Activated CD4-positive, alpha-beta memory T cell treated with anti-CD3 and anti-CD28 coated beads for 36 hours (primary cell): ENCODE data around the gene UBE2E2. TPM values are rescaled to one million over a fixed set of nuclear protein-coding genes. Genes with fewer than 3 reads are reported as not detected.

Source experiments
- CTCF ChIA-PET: fragments of 350-600 bp; sonication (Branson Sonifier 250); formaldehyde crosslinking; loops from one replicate; lab custom pipeline; 2021; ENCODE audit warnings: antibody characterized with exemption, inconsistent platforms; lab: Charles Lee
- POLR2A ChIA-PET: fragments of 350-600 bp; sonication (Branson Sonifier 250); formaldehyde crosslinking; loops from one replicate; lab custom pipeline; 2021; ENCODE audit warnings: antibody characterized with exemption; lab: Charles Lee
- DNase-seq: peaks from one replicate; pipeline ENCODE4 v3.0.0-alpha.2; 2020
- H3K27ac Mint-ChIP-seq: one replicate; pipeline ENCODE4 v1.8.0; 2021; ENCODE audit warnings: mixed read lengths
- H3K27me3 Mint-ChIP-seq: one replicate; pipeline ENCODE4 v1.8.0; 2021; ENCODE audit warnings: mixed read lengths
- H3K36me3 Mint-ChIP-seq: one replicate; pipeline ENCODE4 v1.8.0; 2021; ENCODE audit warnings: mixed read lengths
- H3K4me1 Mint-ChIP-seq: one replicate; pipeline ENCODE4 v1.8.0; 2021; ENCODE audit warnings: low read depth, mixed read lengths
- H3K4me3 Mint-ChIP-seq: one replicate; pipeline ENCODE4 v1.8.0; 2021; ENCODE audit warnings: mild to moderate bottlenecking, mixed read lengths
- H3K9me3 Mint-ChIP-seq: one replicate; pipeline ENCODE4 v1.8.0; 2021; ENCODE audit warnings: mixed read lengths
- intact Hi-C: fragments of 100-400 bp; cut with micrococcal nuclease; formaldehyde crosslinking; loops from one replicate; pipeline ENCODE4 v1.15.1; 2023
- total RNA-seq, 2 experiments: library from RNA; stranded (reverse); gene quantifications; one replicate each; pipeline ENCODE4 v1.2.3, GENCODE V29; 2021

The UBE2E2 gene
- total RNA-seq, 2 experiments from 2014 or later, result 2.0 to 4.2 TPM

DNA sequence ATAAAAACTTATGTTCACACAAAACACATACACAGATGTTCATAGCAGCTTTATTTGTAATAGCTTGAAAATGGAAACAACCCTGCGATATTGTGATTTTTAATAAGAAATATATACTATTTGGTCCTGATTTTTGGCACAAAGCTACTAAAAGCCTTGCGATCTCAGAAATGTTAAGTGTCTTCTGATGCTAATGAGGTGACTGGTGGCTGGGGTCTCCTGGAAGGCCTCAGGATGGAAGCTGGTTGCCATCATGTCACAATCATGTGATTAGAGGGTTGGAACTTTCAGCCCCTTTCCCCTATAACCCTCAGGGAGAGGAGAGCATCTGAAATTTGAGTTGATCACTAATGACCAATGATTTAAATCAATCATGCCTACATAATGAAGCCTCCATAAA, 324.2 kb downstream of the UBE2E2 start:
- Mint-ChIP-seq H3K9me3 (no peaks in the 10 kb centered on the region), H3K27ac (no peak overlapping the region), H3K4me3 (no peak overlapping the region), H3K4me1 (no peaks in the 10 kb centered on the region), H3K36me3 (no peaks in the 10 kb centered on the region), H3K27me3 (no peaks in the 10 kb centered on the region)
- DNase-seq, result no peak
- intact Hi-C loops, result no loop called here
- ChIA-PET POLR2A (no interaction called here), CTCF (interaction anchor here (0.6 kb wide), 1 partner anchor 283 kb away, joined by 4 read pairs; no protein-coding TSS in a partner anchor)

GRCh38 chr3:23533596-23533995, 330.5 kb downstream of the UBE2E2 start:
- H3K27ac Mint-ChIP-seq, result no peak overlapping the region
- POLR2A ChIA-PET, result no interaction called here
- no peaks in the 10 kb centered on the region for H3K36me3 Mint-ChIP-seq
- intact Hi-C loops, result no loop called here
- CTCF ChIA-PET, result no interaction called here
- H3K9me3 Mint-ChIP-seq, result no peaks in the 10 kb centered on the region
- no peak for DNase-seq
- H3K27me3 Mint-ChIP-seq, result peaks cover 2% of the 10 kb centered on the region
- no peaks in the 10 kb centered on the region for H3K4me1 Mint-ChIP-seq
- no peak overlapping the region for H3K4me3 Mint-ChIP-seq

DNA sequence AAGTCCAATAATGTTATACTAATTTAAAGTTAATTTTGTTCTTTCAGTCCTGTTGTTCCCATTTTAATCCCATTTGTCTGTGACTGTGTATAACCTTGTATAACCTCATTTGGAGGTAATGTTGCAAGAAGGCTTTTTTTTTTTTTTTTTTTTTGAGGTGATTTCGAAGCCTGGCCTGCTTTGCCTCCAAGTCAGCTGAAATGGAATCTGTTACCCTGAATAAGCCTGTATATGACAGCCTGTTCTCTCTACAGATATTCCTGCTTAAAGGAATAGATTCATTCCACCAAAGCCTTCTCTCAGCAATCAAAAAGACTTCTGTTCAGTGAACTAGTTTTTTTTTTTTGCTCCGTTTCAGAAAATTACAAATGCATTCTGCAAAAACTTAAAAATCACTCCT, 330.9 kb downstream of the UBE2E2 start:
- no peak overlapping the region for H3K4me3 Mint-ChIP-seq
- intact Hi-C loops, result no loop called here
- no peaks in the 10 kb centered on the region for H3K36me3 Mint-ChIP-seq
- H3K27me3 Mint-ChIP-seq, result peaks cover 2% of the 10 kb centered on the region
- no peaks in the 10 kb centered on the region for H3K4me1 Mint-ChIP-seq
- CTCF ChIA-PET, result no interaction called here
- DNase-seq, result no peak
- no peak overlapping the region for H3K27ac Mint-ChIP-seq
- H3K9me3 Mint-ChIP-seq, result no peaks in the 10 kb centered on the region
- POLR2A ChIA-PET, result no interaction called here

DNA sequence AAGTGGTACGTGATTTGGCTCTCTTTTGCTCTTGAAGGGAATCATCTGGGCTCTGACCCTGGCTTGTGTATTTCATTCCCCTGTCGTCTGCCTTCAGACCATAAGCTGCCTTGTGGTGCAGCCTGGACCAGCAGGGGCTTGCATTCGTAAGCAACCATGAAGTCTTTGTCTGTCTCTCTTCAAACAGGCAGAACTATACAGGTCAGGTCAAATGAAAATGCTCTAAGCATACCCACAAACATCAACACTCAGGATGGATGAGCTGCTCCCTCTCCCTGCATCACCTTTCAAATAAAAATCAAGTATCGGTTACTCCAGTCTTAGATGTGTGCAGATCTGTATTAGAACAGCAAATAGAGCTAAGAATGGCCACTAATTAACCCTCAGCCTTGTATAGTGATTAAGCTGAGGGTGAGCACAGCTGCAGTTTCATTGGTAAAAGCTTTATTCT, 334.0 kb downstream of the UBE2E2 start:
- H3K4me3 Mint-ChIP-seq, result no peak overlapping the region
- no peak overlapping the region for H3K27ac Mint-ChIP-seq

GRCh38 chr3:23539185-23539584, 336.1 kb downstream of the UBE2E2 start:
- ChIA-PET POLR2A (no interaction called here), CTCF (no interaction called here)
- H3K27ac Mint-ChIP-seq, result no peak overlapping the region
- H3K4me1 Mint-ChIP-seq, result no peaks in the 10 kb centered on the region
- no peaks in the 10 kb centered on the region for H3K36me3 Mint-ChIP-seq
- no peaks in the 10 kb centered on the region for H3K9me3 Mint-ChIP-seq
- intact Hi-C loops, result no loop called here
- peaks cover 7% of the 10 kb centered on the region for H3K27me3 Mint-ChIP-seq
- no peak for DNase-seq
- H3K4me3 Mint-ChIP-seq, result no peak overlapping the region

More for the DNA sequence above, 334.0 kb downstream of the UBE2E2 start:
- ChIA-PET POLR2A (no interaction called here), CTCF (interaction anchor here (0.6 kb wide), 1 partner anchor 18 kb away, joined by 3 read pairs; no protein-coding TSS in a partner anchor)
- DNase-seq, result no peak
- Mint-ChIP-seq H3K27me3 (peaks cover 3% of the 10 kb centered on the region), H3K9me3 (no peaks in the 10 kb centered on the region), H3K4me1 (no peaks in the 10 kb centered on the region), H3K36me3 (no peaks in the 10 kb centered on the region)
- intact Hi-C loops, result no loop called here

GRCh38 chr3:23540600-23540999, 337.5 kb downstream of the UBE2E2 start:
- POLR2A ChIA-PET, result no interaction called here
- Mint-ChIP-seq H3K4me3 (no peak overlapping the region), H3K9me3 (no peaks in the 10 kb centered on the region), H3K27ac (no peak overlapping the region), H3K27me3 (peaks cover 9% of the 10 kb centered on the region), H3K4me1 (no peaks in the 10 kb centered on the region), H3K36me3 (no peaks in the 10 kb centered on the region)
- intact Hi-C loops, result no loop called here
- CTCF ChIA-PET, result no interaction called here
- DNase-seq, result no peak

DNA sequence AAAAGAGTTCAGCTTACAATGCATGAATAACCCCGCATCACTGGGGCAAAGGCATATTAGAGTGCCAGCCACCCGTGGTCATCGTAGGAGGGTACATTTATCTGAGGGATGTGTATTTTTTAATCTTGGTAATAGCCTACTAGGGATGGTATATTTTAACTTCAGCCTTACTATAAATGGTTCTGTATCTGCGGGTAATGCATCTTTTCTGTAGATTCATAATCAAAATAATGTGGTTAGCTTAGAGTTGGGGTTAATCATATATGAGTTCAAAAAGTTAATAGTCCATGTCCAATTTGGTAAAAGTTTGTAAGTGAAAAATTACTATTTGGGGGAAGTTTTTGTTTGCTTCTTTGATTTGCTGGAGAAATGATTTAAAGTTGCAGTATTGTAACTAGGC, 339.0 kb downstream of the UBE2E2 start:
- Mint-ChIP-seq H3K4me3 (no peak overlapping the region), H3K27me3 (peaks cover 9% of the 10 kb centered on the region), H3K36me3 (no peaks in the 10 kb centered on the region), H3K4me1 (no peaks in the 10 kb centered on the region), H3K9me3 (no peaks in the 10 kb centered on the region), H3K27ac (no peak overlapping the region)
- intact Hi-C loops, result no loop called here
- CTCF ChIA-PET, result no interaction called here
- DNase-seq, result no peak
- POLR2A ChIA-PET, result no interaction called here

DNA sequence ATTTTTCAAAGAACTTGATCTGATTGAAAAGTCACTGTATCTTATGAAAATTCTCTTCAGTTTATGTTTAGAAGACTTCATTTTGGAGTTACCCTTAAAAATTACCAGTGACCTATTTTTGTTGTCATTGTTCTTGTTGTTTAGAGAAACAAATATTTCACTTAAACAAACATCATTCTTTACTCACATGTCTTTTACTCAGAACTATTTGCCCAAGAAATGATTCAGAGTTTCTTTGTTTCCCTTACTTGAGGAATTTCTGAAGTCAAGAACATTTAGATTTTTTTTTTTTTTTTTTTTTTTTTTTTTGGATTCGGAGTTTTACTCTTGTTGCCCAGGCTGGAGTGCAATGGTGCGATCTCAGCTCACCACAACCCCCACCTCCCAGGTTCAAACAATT, 343.1 kb downstream of the UBE2E2 start:
- H3K4me3 Mint-ChIP-seq, result no peak overlapping the region
- no peak overlapping the region for H3K27ac Mint-ChIP-seq
- H3K4me1 Mint-ChIP-seq, result no peaks in the 10 kb centered on the region
- no peaks in the 10 kb centered on the region for H3K9me3 Mint-ChIP-seq
- H3K36me3 Mint-ChIP-seq, result no peaks in the 10 kb centered on the region
- POLR2A ChIA-PET, result no interaction called here
- intact Hi-C loops, result no loop called here
- CTCF ChIA-PET, result no interaction called here
- no peak for DNase-seq
- H3K27me3 Mint-ChIP-seq, result peaks cover 7% of the 10 kb centered on the region

- Mint-ChIP-seq H3K36me3 (no peaks in the 10 kb centered on the region), H3K27me3 (peaks cover 4% of the 10 kb centered on the region), H3K4me1 (no peaks in the 10 kb centered on the region), H3K27ac (no peak overlapping the region), H3K4me3 (no peak overlapping the region), H3K9me3 (no peaks in the 10 kb centered on the region)
- ChIA-PET CTCF (no interaction called here), POLR2A (no interaction called here)
- DNase-seq, result no peak
- intact Hi-C loops, result no loop called here
Observed at GRCh38 chr3:23547905-23548650, 345.0 kb downstream of the UBE2E2 start.

GRCh38 chr3:23548706-23549105, 345.6 kb downstream of the UBE2E2 start:
- H3K36me3 Mint-ChIP-seq, result no peaks in the 10 kb centered on the region
- ChIA-PET CTCF (no interaction called here), POLR2A (no interaction called here)
- no peak for DNase-seq
- H3K4me1 Mint-ChIP-seq, result no peaks in the 10 kb centered on the region
- no peak overlapping the region for H3K27ac Mint-ChIP-seq
- H3K9me3 Mint-ChIP-seq, result no peaks in the 10 kb centered on the region
- intact Hi-C loops, result no loop called here
- H3K27me3 Mint-ChIP-seq, result peaks cover 4% of the 10 kb centered on the region
- H3K4me3 Mint-ChIP-seq, result no peak overlapping the region

DNA sequence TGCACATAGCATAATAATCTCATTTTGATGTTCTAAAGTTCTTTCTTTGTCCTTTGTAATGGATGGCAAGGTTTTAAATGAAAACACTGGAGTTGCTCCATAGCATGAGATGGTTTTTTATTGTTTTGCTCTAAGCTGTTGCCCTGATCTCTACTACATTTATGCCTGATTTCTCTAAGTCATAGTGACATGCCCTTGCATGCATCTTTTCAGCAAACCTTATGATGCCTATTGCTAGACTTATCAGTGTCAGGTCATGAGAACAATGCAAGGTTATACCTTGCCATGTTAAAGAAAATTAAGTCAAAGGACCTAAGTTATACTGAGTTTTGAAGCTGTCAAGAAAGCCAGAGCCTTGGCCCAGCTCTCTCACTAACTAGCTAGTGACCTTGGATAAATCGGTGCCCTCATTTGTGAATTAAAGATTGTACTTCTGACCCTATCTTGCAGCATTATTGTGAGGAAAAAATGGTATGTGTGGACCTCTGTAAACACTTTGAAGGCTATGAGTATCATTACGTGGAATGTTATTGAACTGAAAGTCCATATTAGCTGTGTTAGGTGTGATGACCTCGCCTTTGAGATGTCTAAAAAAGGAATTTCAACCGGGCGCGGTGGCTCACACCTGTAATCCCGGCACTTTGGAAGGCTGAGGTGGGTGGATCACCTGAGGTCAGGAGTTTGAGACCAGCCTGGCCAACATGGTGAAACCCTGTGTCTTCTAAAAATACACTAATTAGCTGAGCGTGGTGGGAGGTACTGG, 346.2 kb downstream of the UBE2E2 start:
- POLR2A ChIA-PET, result no interaction called here
- no peak for DNase-seq
- peaks cover 2% of the 10 kb centered on the region for H3K27me3 Mint-ChIP-seq
- intact Hi-C loops, result no loop called here
- CTCF ChIA-PET, result no interaction called here
- H3K4me3 Mint-ChIP-seq, result no peak overlapping the region
- H3K4me1 Mint-ChIP-seq, result no peaks in the 10 kb centered on the region
- no peaks in the 10 kb centered on the region for H3K36me3 Mint-ChIP-seq
- H3K27ac Mint-ChIP-seq, result no peak overlapping the region
- H3K9me3 Mint-ChIP-seq, result no peaks in the 10 kb centered on the region

DNA sequence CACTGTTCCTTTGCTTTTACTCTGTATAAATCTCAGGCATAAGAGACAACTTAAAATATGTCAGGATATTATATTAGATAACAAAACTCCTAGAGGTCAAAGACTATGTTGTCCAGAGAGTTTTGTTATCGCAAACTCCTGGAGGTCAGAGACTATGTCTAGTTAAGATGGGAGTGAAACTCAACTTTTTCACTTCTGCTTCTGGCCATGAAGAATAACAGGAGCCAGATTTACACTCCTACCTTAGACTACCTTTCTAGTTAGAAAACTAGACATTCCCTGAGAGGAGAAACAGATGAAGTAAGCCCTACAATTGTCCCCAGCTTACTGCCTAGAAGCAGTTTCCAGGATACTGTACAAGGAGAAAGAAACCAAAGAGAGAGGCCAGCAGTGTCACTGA, 347.3 kb downstream of the UBE2E2 start:
- intact Hi-C loops, result no loop called here

More for the DNA sequence above, 347.3 kb downstream of the UBE2E2 start:
- Mint-ChIP-seq H3K27me3 (peaks cover 2% of the 10 kb centered on the region), H3K36me3 (no peaks in the 10 kb centered on the region), H3K4me3 (no peak overlapping the region), H3K27ac (no peak overlapping the region), H3K9me3 (peaks cover under 1% of the 10 kb centered on the region), H3K4me1 (no peaks in the 10 kb centered on the region)
- POLR2A ChIA-PET, result no interaction called here
- CTCF ChIA-PET, result no interaction called here
- DNase-seq, result no peak
